Ovary (tissue), 3 donors: ENCODE results near the gene CFAP90.

ENCODE experiments used
- CTCF ChIP-seq, 3 donors: fragments of 450-650 bp in 2 of 3; fragments of 200-600 bp in 1 of 3; IDR thresholded peaks; one replicate each; pipeline versions ENCODE4 v1.5.1 to v1.8.0; 2016 to 2022; ENCODE audit warnings: antibody characterized with exemption in 3 of 3, mild to moderate bottlenecking in 1 of 3
- EP300 ChIP-seq: sonication (generic); formaldehyde crosslinking; IDR thresholded peaks from one replicate; pipeline ENCODE4 v1.6.1; 2017; ENCODE audit warnings: antibody characterized with exemption
- donor health status: DM: no; HTN: no; CAD: no.

DNA sequence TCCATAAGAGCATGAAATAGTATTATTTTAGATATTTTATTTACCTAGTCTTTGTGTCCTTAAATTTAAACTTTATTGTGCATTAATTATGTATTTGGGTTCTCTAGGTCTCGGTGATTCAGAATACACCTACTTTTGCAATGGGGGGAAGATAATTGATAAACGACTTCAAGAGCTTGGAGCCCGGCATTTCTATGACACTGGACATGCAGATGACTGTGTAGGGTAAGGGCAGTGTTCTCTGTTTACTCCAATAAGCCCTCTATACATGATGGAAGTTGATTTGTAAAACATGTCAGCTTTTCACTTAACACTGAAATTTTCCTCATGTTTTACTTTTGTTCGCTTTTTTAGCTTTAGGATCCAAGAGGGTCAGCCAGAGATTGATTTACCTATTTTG lies 24.2 kb upstream of the CFAP90 start:
- TF ChIP-seq CTCF (IDR thresholded peaks at IDR 0.05): no peak
- no peak for TF ChIP-seq EP300
